Glutamatergic neuron (in vitro differentiated cells): ENCODE results near the gene REM2. TPM values are rescaled to one million over a fixed set of nuclear protein-coding genes. Genes with fewer than 3 reads are reported as not detected.
A peak's percentile ranks its signal among the peaks of the same experiment; 100 is the strongest.

Source experiments
- DNase-seq: peaks from one replicate; pipeline ENCODE4 v3.0.0; 2022
- H3K27ac Mint-ChIP-seq: one replicate; pipeline ENCODE4 v1.8.0; 2020; ENCODE audit warnings: mild to moderate bottlenecking, mixed read lengths, inconsistent platforms; ENCODE audit not compliant: unreplicated experiment
- H3K27me3 Mint-ChIP-seq: one replicate; pipeline ENCODE4 v1.8.0; 2020; ENCODE audit warnings: mild to moderate bottlenecking, moderate library complexity, mixed read lengths, inconsistent platforms; ENCODE audit not compliant: unreplicated experiment
- H3K36me3 Mint-ChIP-seq: one replicate; pipeline ENCODE4 v1.8.0; 2020; ENCODE audit warnings: mild to moderate bottlenecking, mixed read lengths, inconsistent platforms; ENCODE audit not compliant: unreplicated experiment
- H3K4me1 Mint-ChIP-seq: one replicate; pipeline ENCODE4 v1.8.0; 2020; ENCODE audit warnings: mild to moderate bottlenecking, low read depth, mixed read lengths, inconsistent platforms; ENCODE audit not compliant: unreplicated experiment
- H3K4me3 Mint-ChIP-seq: one replicate; pipeline ENCODE4 v1.8.0; 2020; ENCODE audit warnings: mild to moderate bottlenecking, mixed read lengths, inconsistent platforms; ENCODE audit not compliant: unreplicated experiment
- H3K9me3 Mint-ChIP-seq: one replicate; pipeline ENCODE4 v1.8.0; 2020; ENCODE audit warnings: mild to moderate bottlenecking, moderate library complexity, mixed read lengths, inconsistent platforms; ENCODE audit not compliant: unreplicated experiment
- CTCF ChIP-seq: fragments of 200-600 bp; sonication (generic); IDR thresholded peaks from one replicate; pipeline ENCODE4 v1.5.0; 2021; ENCODE audit not compliant: partially characterized antibody, unreplicated experiment
- total RNA-seq: library from RNA; stranded (reverse); fragmentation: NEBNext Ultra II Directional; extraction: Animal tissue kit (Norgen Biotek cat#: 25700); gene quantifications from one replicate; pipeline ENCODE4 v1.2.1, GENCODE V29; 2021; ENCODE audit not compliant: unreplicated experiment

REM2 gene
- total RNA-seq, 1 donor from 2014 or later: 73.2 TPM

GRCh38 chr14:22845821-22846625, 37.0 kb upstream of the REM2 start:
- Mint-ChIP-seq H3K4me3 (no peak overlapping the region), H3K9me3 (peaks cover 2% of the 10 kb centered on the region), H3K4me1 (peaks cover 3% of the 10 kb centered on the region), H3K36me3 (no peaks in the 10 kb centered on the region), H3K27ac (no peak overlapping the region), H3K27me3 (peaks cover 5% of the 10 kb centered on the region)
- no peak for TF ChIP-seq CTCF
- no peak for DNase-seq

- no peak overlapping the region for H3K4me3 Mint-ChIP-seq
- H3K36me3 Mint-ChIP-seq: no peaks in the 10 kb centered on the region
- peaks cover 3% of the 10 kb centered on the region for H3K4me1 Mint-ChIP-seq
- no peak overlapping the region for H3K27ac Mint-ChIP-seq
- no peak for TF ChIP-seq CTCF
- DNase-seq: no peak
- H3K9me3 Mint-ChIP-seq: peaks cover 2% of the 10 kb centered on the region
- peaks cover 5% of the 10 kb centered on the region for H3K27me3 Mint-ChIP-seq
Measured at GRCh38 chr14:22846811-22847307, 36.2 kb upstream of the REM2 start.

GRCh38 chr14:22847661-22848341, 35.2 kb upstream of the REM2 start:
- Mint-ChIP-seq H3K9me3 (peaks cover 2% of the 10 kb centered on the region), H3K27me3 (peaks cover 5% of the 10 kb centered on the region), H3K36me3 (no peaks in the 10 kb centered on the region), H3K27ac (peak overlapping the region; percentile 28), H3K4me3 (no peak overlapping the region), H3K4me1 (peaks cover 3% of the 10 kb centered on the region)
- no peak for TF ChIP-seq CTCF
- no peak for DNase-seq

GRCh38 chr14:22848351-22849164, 34.5 kb upstream of the REM2 start:
- no peak for TF ChIP-seq CTCF
- no peak for DNase-seq
- Mint-ChIP-seq H3K36me3 (no peaks in the 10 kb centered on the region), H3K4me3 (no peak overlapping the region), H3K4me1 (peaks cover 3% of the 10 kb centered on the region), H3K9me3 (peaks cover 2% of the 10 kb centered on the region), H3K27ac (peak overlapping the region; percentile 28), H3K27me3 (peaks cover 5% of the 10 kb centered on the region)
